T-helper 2 cell (primary cell): Measurements from ENCODE around the gene FAP.

Experiments used
- DNase-seq, 5 experiments: peaks; one replicate each; pipeline versions ENCODE4 v3.0.0 to v3.0.0-alpha.2; 2012 to 2022

Gene FAP

GRCh38 chr2:162185541-162186232 lies 57.6 kb downstream of the FAP start:
- DNase-seq = no peak

GRCh38 chr2:162184821-162185450 lies 58.3 kb downstream of the FAP start:
- no peak for DNase-seq

- no peak for DNase-seq
These were observed 58.9 kb downstream of the FAP start for GRCh38 chr2:162184359-162184758.

- no peak for DNase-seq
These were observed 60.9 kb downstream of the FAP start for GRCh38 chr2:162182395-162182794.

- no peak for DNase-seq
These were observed 65.9 kb downstream of the FAP start for GRCh38 chr2:162177301-162177700.

GRCh38 chr2:162175714-162176113 lies 67.5 kb downstream of the FAP start:
- no peak for DNase-seq

- DNase-seq = no peak
These were observed 68.5 kb downstream of the FAP start for GRCh38 chr2:162174746-162175145.

GRCh38 chr2:162172802-162173370 lies 70.4 kb downstream of the FAP start:
- no peak for DNase-seq

GRCh38 chr2:162166745-162167144 lies 76.5 kb downstream of the FAP start:
- DNase-seq = no peak

- DNase-seq = no peak
These were observed 77.1 kb downstream of the FAP start for GRCh38 chr2:162166174-162166573.

GRCh38 chr2:162164802-162165201 lies 78.4 kb downstream of the FAP start:
- no peak for DNase-seq

GRCh38 chr2:162159446-162159845 lies 83.8 kb downstream of the FAP start:
- no peak for DNase-seq

- no peak for DNase-seq
These were observed 87.1 kb downstream of the FAP start for GRCh38 chr2:162156149-162156548.

- no peak for DNase-seq
These were observed 88.2 kb downstream of the FAP start for GRCh38 chr2:162155093-162155492.

- peak in 4 of 5 experiments; percentile 8 to 75 (median 21) for DNase-seq
These were observed 89.5 kb downstream of the FAP start for GRCh38 chr2:162153608-162154224.

GRCh38 chr2:162152147-162152546 lies 91.1 kb downstream of the FAP start, which contains the start of gene GCG:
Gene GCG, minus strand, starts transcription at chr2:162152247. Its CDS starts 3,069 bp downstream, at chr2:162149178.
- no peak for DNase-seq

GRCh38 chr2:162149940-162150339 lies 93.3 kb downstream of the FAP start:
- no peak for DNase-seq

GRCh38 chr2:162149466-162149865 lies 93.8 kb downstream of the FAP start:
- DNase-seq = no peak

GRCh38 chr2:162148956-162149355 lies 94.3 kb downstream of the FAP start:
- DNase-seq = no peak

- no peak for DNase-seq
These were observed 99.3 kb downstream of the FAP start for GRCh38 chr2:162143969-162144368.

GRCh38 chr2:162138310-162138709 lies 104.9 kb downstream of the FAP start:
- DNase-seq = no peak

- peak in 1 of 5 experiments; percentile 92 for DNase-seq
These were observed 115.8 kb downstream of the FAP start for GRCh38 chr2:162127422-162127821.

- DNase-seq = peak in 1 of 5 experiments; percentile 84
These were observed 116.7 kb downstream of the FAP start for GRCh38 chr2:162126527-162126926.

- peak in 1 of 5 experiments; percentile 28 for DNase-seq
These were observed 117.1 kb downstream of the FAP start for GRCh38 chr2:162126111-162126519.
